Measurements from ENCODE around the gene MAP2K6.

Gene MAP2K6

DNA sequence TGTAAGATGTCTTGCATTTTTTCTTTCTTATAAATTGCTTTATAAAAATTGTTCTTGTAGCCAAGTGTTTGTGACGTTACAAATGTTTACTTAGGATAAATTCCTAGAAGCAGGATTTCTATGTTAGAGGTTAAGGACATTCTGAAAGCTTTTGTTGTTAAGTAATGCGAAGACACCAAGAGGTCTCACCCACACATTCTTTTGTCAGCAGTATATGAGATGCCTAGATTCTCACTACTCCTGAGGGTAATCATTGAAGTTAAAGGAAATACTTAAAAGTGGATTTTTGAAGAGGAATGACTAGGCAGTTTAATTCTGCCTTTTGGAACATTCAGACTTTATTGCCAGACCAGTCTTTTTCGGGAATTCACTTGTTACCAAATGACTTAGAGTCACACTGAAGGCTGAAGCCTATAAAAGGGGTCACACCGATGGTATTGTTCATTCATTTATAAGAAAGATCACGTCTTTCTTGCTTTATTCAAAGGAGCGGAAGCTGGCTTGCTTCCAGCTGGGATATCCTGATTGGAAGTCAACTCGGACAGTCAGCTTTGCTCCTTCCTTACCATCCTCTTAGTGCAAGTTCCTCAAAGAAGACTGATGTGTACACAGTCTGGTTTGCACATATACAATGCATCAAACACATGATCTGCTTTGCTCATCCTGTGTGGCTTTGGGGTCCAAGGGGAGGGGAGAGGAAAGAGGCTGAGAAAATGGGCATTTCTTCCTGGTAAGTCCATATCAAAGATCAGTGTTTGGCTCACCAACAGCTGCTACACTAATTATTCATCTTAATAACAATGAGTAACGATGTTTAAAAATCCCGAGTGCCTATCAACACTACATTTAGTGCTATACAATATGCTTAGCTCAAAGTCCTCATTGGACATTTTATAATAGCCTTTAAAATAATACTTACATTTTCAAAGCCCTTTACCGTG, 160.0 kb downstream of the MAP2K6 start:
- no peak for TF ChIP-seq SPI1 (IDR thresholded peaks at IDR 0.05; ENCODE audit: low read depth, low read length)
- no peak for TF ChIP-seq POLR2A (IDR thresholded peaks at IDR 0.05; ENCODE audit: low read depth, low read length)
- no peak for TF ChIP-seq PAX5 (IDR thresholded peaks at IDR 0.05; ENCODE audit: insufficient read depth, low read length, severe bottlenecking)
- TF ChIP-seq TAF1 (IDR thresholded peaks at IDR 0.05; ENCODE audit: low read depth, low read length) = no peak
- no peak for TF ChIP-seq POLR2AphosphoS5 (IDR thresholded peaks at IDR 0.05; ENCODE audit: low read depth, low read length)
- TF ChIP-seq POU2F2 (IDR thresholded peaks at IDR 0.05; ENCODE audit: low read depth, low read length) = no peak
- no peak for DNase-seq (ENCODE audit: insufficient read length, low spot score)
- FAIRE-seq = peak; percentile 9

GRCh38 chr17:69575346-69575761, 160.9 kb downstream of the MAP2K6 start:
- DNase-seq (ENCODE audit: insufficient read length, low spot score) = no peak
- no peak for TF ChIP-seq POLR2AphosphoS5 (IDR thresholded peaks at IDR 0.05; ENCODE audit: low read depth, low read length)
- no peak for TF ChIP-seq TAF1 (IDR thresholded peaks at IDR 0.05; ENCODE audit: low read depth, low read length)
- no peak for TF ChIP-seq PAX5 (IDR thresholded peaks at IDR 0.05; ENCODE audit: insufficient read depth, low read length, severe bottlenecking)
- no peak for TF ChIP-seq POLR2A (IDR thresholded peaks at IDR 0.05; ENCODE audit: low read depth, low read length)
- TF ChIP-seq POU2F2 (IDR thresholded peaks at IDR 0.05; ENCODE audit: low read depth, low read length) = no peak
- no peak for TF ChIP-seq SPI1 (IDR thresholded peaks at IDR 0.05; ENCODE audit: low read depth, low read length)
- no peak for FAIRE-seq

DNA sequence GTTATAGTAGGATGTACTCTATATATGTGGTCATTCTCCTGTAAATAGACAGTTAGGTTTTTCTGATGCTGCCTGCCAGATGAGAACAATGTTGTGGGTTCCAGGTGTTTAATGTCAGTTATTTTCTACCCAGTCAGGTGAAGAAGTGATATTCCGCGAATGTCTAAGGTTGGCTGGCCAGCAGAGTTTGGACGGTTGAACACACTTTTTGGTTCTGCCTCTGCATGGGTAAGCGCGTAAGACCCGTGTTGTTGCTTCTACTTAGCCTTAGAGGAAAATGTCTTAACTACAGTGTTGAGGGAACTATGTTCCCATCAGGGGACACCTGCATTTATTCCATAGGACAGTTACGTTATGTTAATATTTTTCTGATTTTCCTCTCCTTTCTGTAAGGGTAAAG, 162.6 kb downstream of the MAP2K6 start:
- no peak for FAIRE-seq
- TF ChIP-seq TAF1 (IDR thresholded peaks at IDR 0.05; ENCODE audit: low read depth, low read length) (no peak), POLR2AphosphoS5 (IDR thresholded peaks at IDR 0.05; ENCODE audit: low read depth, low read length) (no peak), SPI1 (IDR thresholded peaks at IDR 0.05; ENCODE audit: low read depth, low read length) (no peak), PAX5 (IDR thresholded peaks at IDR 0.05; ENCODE audit: insufficient read depth, low read length, severe bottlenecking) (no peak), POU2F2 (IDR thresholded peaks at IDR 0.05; ENCODE audit: low read depth, low read length) (no peak), POLR2A (IDR thresholded peaks at IDR 0.05; ENCODE audit: low read depth, low read length) (no peak)
- no peak for DNase-seq (ENCODE audit: insufficient read length, low spot score)

- no peak for FAIRE-seq
- TF ChIP-seq SPI1 (IDR thresholded peaks at IDR 0.05; ENCODE audit: low read depth, low read length) (no peak), POLR2A (IDR thresholded peaks at IDR 0.05; ENCODE audit: low read depth, low read length) (no peak), PAX5 (IDR thresholded peaks at IDR 0.05; ENCODE audit: insufficient read depth, low read length, severe bottlenecking) (no peak), POLR2AphosphoS5 (IDR thresholded peaks at IDR 0.05; ENCODE audit: low read depth, low read length) (no peak), POU2F2 (IDR thresholded peaks at IDR 0.05; ENCODE audit: low read depth, low read length) (no peak), TAF1 (IDR thresholded peaks at IDR 0.05; ENCODE audit: low read depth, low read length) (no peak)
- DNase-seq (ENCODE audit: insufficient read length, low spot score) = no peak
Observed at GRCh38 chr17:69578385-69578936, 164.0 kb downstream of the MAP2K6 start.

- no peak for FAIRE-seq
- no peak for TF ChIP-seq POLR2A (IDR thresholded peaks at IDR 0.05; ENCODE audit: low read depth, low read length)
- TF ChIP-seq PAX5 (IDR thresholded peaks at IDR 0.05; ENCODE audit: insufficient read depth, low read length, severe bottlenecking) = no peak
- no peak for TF ChIP-seq SPI1 (IDR thresholded peaks at IDR 0.05; ENCODE audit: low read depth, low read length)
- TF ChIP-seq TAF1 (IDR thresholded peaks at IDR 0.05; ENCODE audit: low read depth, low read length) = no peak
- TF ChIP-seq POU2F2 (IDR thresholded peaks at IDR 0.05; ENCODE audit: low read depth, low read length) = no peak
- no peak for TF ChIP-seq POLR2AphosphoS5 (IDR thresholded peaks at IDR 0.05; ENCODE audit: low read depth, low read length)
- DNase-seq (ENCODE audit: insufficient read length, low spot score) = no peak
Observed at GRCh38 chr17:69579961-69580677, 165.6 kb downstream of the MAP2K6 start.

DNA sequence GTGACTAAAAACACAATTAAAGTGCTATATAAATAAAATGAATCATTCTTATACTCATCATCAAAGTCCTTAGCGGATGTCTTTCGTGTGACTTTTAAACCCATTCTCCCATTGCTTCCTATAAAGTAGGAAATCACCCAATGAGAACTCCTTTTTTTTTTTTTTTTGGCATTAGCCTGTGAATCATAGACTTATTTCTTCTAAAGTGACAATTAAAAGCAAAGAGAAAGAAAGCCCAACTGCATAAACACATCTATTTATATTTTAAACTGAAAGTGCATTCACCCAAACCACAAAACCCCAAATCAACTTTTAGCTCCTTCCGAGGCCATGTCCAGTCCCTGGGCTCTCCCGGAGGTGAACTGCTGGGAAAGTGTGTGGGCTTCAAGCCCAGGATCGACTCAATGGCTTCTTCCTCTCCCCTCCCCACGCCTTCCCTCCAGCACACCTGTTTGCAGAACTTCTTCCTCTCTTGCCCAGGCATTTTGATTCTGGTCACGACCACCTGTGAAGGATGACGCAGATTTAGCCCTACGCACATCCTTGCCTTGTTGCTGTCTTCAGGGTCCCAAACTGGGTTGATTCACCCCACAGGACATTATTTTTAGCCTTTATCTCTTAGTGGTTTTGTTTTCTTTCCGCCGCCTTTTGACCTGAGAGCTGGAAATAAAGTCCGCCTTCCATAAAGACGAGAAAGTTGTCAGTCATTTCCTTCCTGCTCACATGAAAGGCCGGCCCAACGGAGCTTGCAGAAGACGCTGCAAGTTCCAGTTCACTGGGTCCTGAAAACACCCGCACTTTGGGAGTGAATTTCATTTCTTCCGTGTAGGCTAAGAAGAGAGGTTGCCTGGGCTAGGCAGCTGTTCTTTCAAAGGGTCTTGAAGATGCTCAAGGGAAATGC, 166.8 kb downstream of the MAP2K6 start:
- peak; percentile 11 for DNase-seq (ENCODE audit: insufficient read length, low spot score)
- peak; percentile 87 for FAIRE-seq

DNA sequence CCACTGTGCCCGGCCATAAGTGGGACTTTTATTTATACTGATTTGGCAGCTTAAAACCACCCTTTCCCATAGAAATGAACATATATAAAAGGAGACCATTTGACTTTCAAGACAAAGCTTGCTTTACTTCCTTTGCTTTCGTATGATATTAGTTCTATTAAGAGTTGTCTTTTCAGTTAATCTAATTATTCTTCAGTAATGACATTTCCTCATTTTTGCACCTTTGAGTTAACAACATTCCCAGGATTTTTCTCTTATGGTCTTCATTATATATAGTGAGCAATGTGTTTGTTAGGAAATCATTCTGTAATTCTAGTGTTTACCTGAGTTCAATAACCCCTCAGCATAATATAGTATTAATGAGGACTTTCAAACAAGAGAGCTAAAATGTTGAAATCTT, 173.8 kb downstream of the MAP2K6 start:
- TF ChIP-seq POLR2AphosphoS5 (IDR thresholded peaks at IDR 0.05; ENCODE audit: low read depth, low read length) = no peak
- no peak for TF ChIP-seq PAX5 (IDR thresholded peaks at IDR 0.05; ENCODE audit: insufficient read depth, low read length, severe bottlenecking)
- no peak for TF ChIP-seq TAF1 (IDR thresholded peaks at IDR 0.05; ENCODE audit: low read depth, low read length)
- no peak for DNase-seq (ENCODE audit: insufficient read length, low spot score)
- no peak for FAIRE-seq

More for the DNA sequence above, 166.8 kb downstream of the MAP2K6 start:
- TF ChIP-seq TAF1 (IDR thresholded peaks at IDR 0.05; ENCODE audit: low read depth, low read length) (no peak), SPI1 (IDR thresholded peaks at IDR 0.05; ENCODE audit: low read depth, low read length) (peak; percentile 52), POLR2A (IDR thresholded peaks at IDR 0.05; ENCODE audit: low read depth, low read length) (no peak), PAX5 (IDR thresholded peaks at IDR 0.05; ENCODE audit: insufficient read depth, low read length, severe bottlenecking) (peak; percentile 83), POU2F2 (IDR thresholded peaks at IDR 0.05; ENCODE audit: low read depth, low read length) (peak; percentile 73; the same call in 1 of the 2 replicates), POLR2AphosphoS5 (IDR thresholded peaks at IDR 0.05; ENCODE audit: low read depth, low read length) (no peak)

GRCh38 chr17:69588827-69589239, 174.3 kb downstream of the MAP2K6 start:
- TF ChIP-seq POU2F2 (IDR thresholded peaks at IDR 0.05; ENCODE audit: low read depth, low read length) = no peak
- no peak for TF ChIP-seq POLR2A (IDR thresholded peaks at IDR 0.05; ENCODE audit: low read depth, low read length)
- FAIRE-seq = no peak
- no peak for DNase-seq (ENCODE audit: insufficient read length, low spot score)

Data from GM12891 (cell line).